ENCODE results near the gene ATG4B.
A peak's percentile ranks its signal among the peaks of the same experiment; 100 is the strongest.

The ATG4B gene

DNA sequence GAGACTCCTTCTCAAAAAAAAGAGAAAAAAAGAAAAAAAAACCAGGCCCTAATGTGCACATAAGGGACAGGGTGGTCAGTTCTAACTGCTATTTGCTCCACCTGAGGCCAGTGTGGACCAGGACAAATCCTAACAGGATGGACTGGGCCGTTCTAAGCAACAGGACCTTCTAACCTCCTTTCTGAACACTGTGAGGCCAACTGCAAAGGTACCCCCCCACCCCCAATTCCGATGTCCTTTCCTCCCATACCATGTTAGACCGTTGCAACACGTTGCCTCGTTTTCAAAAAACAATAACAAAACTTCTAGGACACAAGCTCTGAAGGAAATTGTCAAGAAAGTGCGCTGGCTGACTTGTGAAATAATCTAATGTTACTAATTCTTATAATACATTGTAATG lies 1.7 kb upstream of the ATG4B start:
- TF ChIP-seq, protein P1, sequence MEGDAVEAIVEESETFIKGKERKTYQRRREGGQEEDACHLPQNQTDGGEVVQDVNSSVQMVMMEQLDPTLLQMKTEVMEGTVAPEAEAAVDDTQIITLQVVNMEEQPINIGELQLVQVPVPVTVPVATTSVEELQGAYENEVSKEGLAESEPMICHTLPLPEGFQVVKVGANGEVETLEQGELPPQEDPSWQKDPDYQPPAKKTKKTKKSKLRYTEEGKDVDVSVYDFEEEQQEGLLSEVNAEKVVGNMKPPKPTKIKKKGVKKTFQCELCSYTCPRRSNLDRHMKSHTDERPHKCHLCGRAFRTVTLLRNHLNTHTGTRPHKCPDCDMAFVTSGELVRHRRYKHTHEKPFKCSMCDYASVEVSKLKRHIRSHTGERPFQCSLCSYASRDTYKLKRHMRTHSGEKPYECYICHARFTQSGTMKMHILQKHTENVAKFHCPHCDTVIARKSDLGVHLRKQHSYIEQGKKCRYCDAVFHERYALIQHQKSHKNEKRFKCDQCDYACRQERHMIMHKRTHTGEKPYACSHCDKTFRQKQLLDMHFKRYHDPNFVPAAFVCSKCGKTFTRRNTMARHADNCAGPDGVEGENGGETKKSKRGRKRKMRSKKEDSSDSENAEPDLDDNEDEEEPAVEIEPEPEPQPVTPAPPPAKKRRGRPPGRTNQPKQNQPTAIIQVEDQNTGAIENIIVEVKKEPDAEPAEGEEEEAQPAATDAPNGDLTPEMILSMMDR (IDR thresholded peaks at IDR 0.05; ENCODE audit: control insufficient read depth, extremely low read depth, insufficient read depth) = no peak
- no peak for DNase-seq (ENCODE audit: low read depth)
- peak overlapping the region; percentile 82 for H3K4me3 ChIP-seq (ENCODE audit: low read depth, low read length)

DNA sequence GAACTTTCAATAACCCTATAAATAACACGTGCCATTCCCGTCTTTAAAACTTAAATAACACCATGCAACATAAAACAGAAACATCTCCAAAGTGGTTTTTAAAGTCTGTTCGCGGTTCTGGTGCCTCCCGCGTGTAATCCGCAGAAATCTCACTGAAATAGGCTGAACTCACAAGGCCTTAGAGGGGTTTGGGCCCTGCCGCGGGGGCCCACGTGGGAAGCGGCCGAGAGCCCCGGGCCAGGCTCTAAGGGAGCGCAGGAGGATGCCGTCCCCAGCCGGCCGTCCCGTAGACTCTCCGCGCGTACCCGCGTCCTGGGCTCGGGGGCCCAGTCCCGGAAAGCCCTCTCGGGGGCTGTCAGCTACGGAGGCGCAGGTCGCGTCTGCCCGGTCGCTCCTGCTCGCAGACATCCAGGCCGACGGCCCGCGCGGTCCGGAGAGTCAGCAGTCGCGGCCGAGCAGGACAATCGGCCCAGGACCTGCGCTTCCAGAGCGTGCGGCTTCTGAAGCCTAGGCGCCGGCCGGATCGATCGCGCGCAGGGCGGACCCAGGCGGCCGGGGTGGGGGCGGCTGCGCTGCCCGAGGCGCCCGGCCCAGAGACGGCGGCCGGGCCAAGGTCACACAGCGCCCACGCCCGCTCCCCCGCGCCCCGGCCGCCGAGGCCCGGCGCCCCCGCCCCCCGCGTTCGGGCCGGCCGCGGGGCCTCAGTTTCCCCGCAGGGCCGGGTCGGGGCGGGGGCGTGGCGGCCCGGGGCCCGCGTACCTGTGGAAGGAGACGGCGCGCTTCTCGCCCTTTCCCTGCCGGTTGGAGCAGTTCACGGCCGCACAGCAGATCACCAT lies 1.1 kb upstream of the ATG4B start:
- peak overlapping the region; percentile 82 for H3K4me3 ChIP-seq (ENCODE audit: low read depth, low read length)
- TF ChIP-seq, protein P1 (IDR thresholded peaks at IDR 0.05; ENCODE audit: control insufficient read depth, extremely low read depth, insufficient read depth) = no peak
- DNase-seq (ENCODE audit: low read depth) = no peak

DNA sequence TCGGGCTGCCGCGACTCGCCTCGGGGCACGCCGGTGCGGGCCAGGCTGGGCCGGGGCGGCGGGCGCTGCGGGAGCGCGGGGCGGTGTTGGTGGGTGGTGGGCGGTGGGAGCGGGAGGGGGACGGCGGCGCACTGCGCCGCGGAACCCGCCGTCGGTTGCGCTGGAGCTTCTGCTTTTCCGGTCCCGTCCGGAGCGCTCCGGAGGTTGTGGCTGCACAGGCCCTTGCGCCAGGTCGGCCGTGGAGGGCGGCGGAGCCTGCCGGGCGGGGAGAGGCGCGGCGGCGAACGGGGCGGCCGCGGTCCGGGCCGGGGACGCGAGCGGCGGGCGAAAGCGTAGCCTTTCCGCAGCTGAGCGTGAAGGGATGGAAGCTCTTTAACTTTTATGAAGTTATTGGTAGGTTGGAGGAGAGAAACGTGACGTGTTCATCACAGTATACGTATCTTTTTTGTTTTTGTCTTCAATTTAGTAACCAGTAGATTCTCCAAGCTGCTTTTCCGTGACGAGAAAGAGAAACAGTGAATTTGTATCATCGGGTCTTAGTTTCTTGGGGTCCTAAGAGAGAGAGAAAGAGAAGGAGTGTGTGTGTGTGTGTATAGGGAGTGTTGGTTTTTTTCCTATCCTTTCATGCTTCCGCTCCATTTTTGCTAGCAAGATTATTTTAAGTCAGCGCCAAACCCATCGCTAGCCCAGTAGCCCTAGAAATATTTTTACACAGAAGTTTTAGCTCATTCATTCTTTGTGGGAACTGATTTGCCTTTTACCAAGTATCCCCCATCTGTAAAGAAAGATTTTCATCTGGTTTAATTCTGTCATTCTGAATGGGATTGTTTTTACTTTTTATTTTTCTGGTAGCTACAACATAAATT lies 535 bp downstream of the ATG4B start:
- H3K4me3 ChIP-seq (ENCODE audit: low read depth, low read length) = peak overlapping the region; percentile 82
- TF ChIP-seq, protein P1 (IDR thresholded peaks at IDR 0.05; ENCODE audit: control insufficient read depth, extremely low read depth, insufficient read depth) = no peak
- no peak for DNase-seq (ENCODE audit: low read depth)

DNA sequence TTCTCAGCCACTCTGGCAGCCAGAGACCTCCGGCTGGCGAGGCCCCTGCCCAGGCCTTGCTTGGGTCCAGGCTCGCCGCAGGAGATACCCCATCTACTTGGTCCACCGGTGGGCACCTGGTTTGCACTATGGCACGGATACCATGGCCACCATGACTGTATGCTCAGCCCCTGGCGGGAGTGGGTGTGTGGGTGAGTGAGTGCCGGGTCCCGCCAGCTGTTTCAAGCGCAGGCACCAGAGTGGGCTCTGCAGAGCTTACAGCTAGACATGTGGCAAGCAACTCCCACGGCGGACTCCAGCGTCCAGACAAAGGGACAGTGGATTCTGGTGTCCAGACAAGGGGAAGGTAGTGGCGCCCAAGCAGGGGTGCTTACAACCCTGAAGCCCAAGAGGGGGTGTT lies 1.4 kb downstream of the ATG4B start:
- peak overlapping the region; percentile 82 for H3K4me3 ChIP-seq (ENCODE audit: low read depth, low read length)
- TF ChIP-seq, protein P1 (IDR thresholded peaks at IDR 0.05; ENCODE audit: control insufficient read depth, extremely low read depth, insufficient read depth) = no peak
- DNase-seq (ENCODE audit: low read depth) = no peak

DNA sequence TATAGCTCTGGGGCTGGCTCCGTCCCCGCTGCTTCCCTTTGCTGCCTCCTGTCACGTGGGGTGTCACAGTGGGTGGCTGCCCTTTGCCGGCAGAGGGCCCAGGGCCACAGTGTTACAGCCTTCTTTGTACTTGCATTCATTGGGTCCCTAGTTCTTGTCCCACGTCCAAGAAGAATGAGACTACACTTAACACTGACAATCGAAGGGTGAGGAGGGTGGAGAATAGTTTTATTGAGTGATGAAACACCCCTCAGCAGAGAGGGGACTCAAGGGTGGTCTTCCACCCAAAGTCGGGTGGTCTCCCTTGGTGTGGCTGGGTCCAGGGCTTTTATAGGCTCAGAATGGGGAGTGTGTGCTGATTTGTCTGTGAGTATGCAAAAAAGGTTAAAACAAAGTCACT lies 1.9 kb downstream of the ATG4B start:
- no peak overlapping the region for H3K4me3 ChIP-seq (ENCODE audit: low read depth, low read length)
- DNase-seq (ENCODE audit: low read depth) = no peak
- TF ChIP-seq, protein P1 (IDR thresholded peaks at IDR 0.05; ENCODE audit: control insufficient read depth, extremely low read depth, insufficient read depth) = no peak

DNA sequence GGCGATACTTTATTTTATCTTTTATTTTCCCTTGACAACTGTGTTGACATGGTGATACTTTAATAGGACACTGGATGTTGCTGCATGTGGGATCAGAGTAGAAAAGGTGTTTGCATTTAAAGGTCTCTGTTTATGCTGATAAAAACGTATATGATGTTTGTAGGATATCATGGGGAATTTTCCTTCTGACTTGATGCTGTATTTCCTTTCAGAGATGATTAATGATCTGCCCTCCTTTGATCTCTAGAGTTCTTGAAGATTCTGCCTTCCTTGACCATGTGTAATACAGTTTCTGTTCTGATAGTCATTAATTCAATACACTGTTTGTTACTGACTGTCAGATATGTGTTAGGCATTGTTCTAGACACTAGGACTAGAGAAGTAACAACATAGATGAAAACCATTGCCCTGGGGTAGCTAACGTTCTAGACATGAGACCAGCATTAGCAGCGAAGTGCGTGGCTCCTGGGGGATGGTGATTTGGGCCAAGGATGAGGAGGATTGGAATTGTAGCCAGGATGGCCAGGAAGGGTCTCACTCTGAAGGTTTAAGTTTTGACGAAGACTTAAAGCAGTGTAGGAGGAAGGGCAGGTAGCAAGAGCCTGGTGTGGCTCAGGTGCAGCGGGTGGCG lies 2.8 kb downstream of the ATG4B start:
- TF ChIP-seq, protein P1 (IDR thresholded peaks at IDR 0.05; ENCODE audit: control insufficient read depth, extremely low read depth, insufficient read depth) = no peak
- no peak for DNase-seq (ENCODE audit: low read depth)
- no peak overlapping the region for H3K4me3 ChIP-seq (ENCODE audit: low read depth, low read length)

Measured in LNCaP clone FGC (cell line).